MM.1S (cell line): Measurements from ENCODE around the gene SDHA.
"Not testable (repeated sequence)": the region's sequence is repeated elsewhere in the genome, so short reads cannot be mapped to it uniquely, and the experiment has no call there.

Source experiments
- EZH2 ChIP-seq: fragments of 300-600 bp; sonication (generic); optimal IDR thresholded peaks from 2 replicates; pipeline ENCODE3; 2017; ENCODE audit warnings: low read depth, mild to moderate bottlenecking, antibody characterized with exemption, low read length, mixed read lengths
- TF ChIP-seq, protein P1 (sequence below): fragments of 300-600 bp; sonication (generic); IDR thresholded peaks from 2 replicates; pipeline ENCODE4 v1.5.1; 2016; ENCODE audit warnings: antibody characterized with exemption, low read length, mixed read lengths

GRCh38 chr5:251016-251415 is 32.9 kb downstream of the SDHA start:
- TF ChIP-seq, protein P1, sequence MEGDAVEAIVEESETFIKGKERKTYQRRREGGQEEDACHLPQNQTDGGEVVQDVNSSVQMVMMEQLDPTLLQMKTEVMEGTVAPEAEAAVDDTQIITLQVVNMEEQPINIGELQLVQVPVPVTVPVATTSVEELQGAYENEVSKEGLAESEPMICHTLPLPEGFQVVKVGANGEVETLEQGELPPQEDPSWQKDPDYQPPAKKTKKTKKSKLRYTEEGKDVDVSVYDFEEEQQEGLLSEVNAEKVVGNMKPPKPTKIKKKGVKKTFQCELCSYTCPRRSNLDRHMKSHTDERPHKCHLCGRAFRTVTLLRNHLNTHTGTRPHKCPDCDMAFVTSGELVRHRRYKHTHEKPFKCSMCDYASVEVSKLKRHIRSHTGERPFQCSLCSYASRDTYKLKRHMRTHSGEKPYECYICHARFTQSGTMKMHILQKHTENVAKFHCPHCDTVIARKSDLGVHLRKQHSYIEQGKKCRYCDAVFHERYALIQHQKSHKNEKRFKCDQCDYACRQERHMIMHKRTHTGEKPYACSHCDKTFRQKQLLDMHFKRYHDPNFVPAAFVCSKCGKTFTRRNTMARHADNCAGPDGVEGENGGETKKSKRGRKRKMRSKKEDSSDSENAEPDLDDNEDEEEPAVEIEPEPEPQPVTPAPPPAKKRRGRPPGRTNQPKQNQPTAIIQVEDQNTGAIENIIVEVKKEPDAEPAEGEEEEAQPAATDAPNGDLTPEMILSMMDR, result not testable (repeated sequence)
- not testable (repeated sequence) for TF ChIP-seq EZH2
